GM12865 (cell line): ENCODE results near the gene DUSP19.

ENCODE experiments used
- DNase-seq: peaks from one replicate; pipeline ENCODE4 v3.0.0; 2010; ENCODE audit warnings: low read depth
- H3K4me3 ChIP-seq: 2 replicates; pipeline ENCODE4 v1.5.1; 2011; ENCODE audit warnings: mild to moderate bottlenecking, low read depth, low read length, control low read depth
- CTCF ChIP-seq: IDR thresholded peaks from 2 replicates; pipeline ENCODE4 v1.5.1; 2011; ENCODE audit warnings: low read length, control low read depth, low read depth, inconsistent platforms; ENCODE audit not compliant: insufficient read depth; ENCODE audit errors: missing control alignments

DUSP19 gene

DNA sequence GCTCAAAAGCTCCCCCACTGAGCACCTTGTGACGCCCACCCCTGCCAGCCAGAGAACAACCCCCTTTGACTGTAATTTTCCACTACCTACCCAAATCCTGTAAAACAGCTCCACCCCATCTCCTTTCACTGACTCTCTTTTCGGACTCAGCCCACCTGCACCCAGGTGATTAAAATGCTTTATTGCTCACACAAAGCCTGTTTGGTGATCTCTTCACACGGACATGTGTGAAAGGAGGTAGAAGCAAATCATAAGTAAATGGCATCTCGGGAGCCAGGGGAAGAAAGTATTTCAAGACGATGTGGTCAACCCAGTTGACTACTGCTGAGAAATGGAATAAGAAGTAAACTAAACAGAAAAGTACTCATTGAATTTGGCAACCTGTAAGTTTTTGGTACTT lies 29.1 kb upstream of the DUSP19 start:
- DNase-seq: no peak
- TF ChIP-seq CTCF: no peak
- no peak overlapping the region for H3K4me3 ChIP-seq

- DNase-seq: no peak
- H3K4me3 ChIP-seq: no peak overlapping the region
- TF ChIP-seq CTCF: no peak
Observed at GRCh38 chr2:183057333-183057985, 21.1 kb upstream of the DUSP19 start.

DNA sequence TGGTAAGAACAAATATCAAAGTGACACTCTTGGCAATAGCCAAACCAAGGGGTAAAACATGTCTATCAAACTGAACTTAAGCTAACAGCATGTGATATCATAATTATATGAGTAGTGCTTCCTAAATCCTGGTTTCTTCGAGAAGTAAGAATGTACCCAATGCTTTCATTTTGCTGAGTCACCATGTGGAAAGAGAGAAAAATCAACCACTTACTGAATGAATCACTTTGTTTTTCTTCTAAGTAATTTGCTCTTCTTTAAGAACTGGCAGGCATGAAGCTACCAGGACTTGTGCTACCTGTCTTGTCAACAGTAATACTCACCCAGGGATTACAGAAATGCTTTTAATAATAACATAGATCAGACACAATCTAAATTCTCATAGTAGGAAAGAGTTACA lies 19.0 kb upstream of the DUSP19 start:
- TF ChIP-seq CTCF: no peak
- no peak overlapping the region for H3K4me3 ChIP-seq
- DNase-seq: no peak

GRCh38 chr2:183060571-183061231 lies 17.8 kb upstream of the DUSP19 start:
- no peak for TF ChIP-seq CTCF
- no peak for DNase-seq
- H3K4me3 ChIP-seq: no peak overlapping the region

GRCh38 chr2:183063083-183063482 lies 15.5 kb upstream of the DUSP19 start:
- peak; percentile 22 for DNase-seq
- TF ChIP-seq CTCF: no peak

DNA sequence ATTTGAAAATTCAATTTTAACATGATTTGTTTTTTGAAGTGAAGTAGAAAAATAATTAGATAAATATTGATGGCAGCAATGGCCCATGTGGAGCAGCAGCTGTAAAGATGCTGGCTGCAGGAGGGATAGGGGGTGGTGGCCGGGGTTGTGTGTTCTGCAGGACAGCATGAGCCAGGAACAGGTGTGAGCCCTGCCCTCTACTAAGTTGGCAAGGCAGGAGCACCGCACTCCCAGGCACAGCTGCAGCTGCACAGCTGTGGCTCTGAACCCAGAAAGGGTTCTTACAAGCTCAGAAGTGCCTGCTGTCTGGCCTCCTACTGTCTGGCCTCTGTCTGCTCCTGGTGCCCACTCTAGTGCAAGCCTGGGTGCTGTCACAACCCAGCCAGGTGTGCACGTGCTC lies 10.0 kb upstream of the DUSP19 start:
- H3K4me3 ChIP-seq: no peak overlapping the region
- DNase-seq: no peak
- TF ChIP-seq CTCF: no peak

More at GRCh38 chr2:183063083-183063482, 15.5 kb upstream of the DUSP19 start:
- H3K4me3 ChIP-seq: no peak overlapping the region

GRCh38 chr2:183069174-183069573 lies 9.4 kb upstream of the DUSP19 start:
- no peak for TF ChIP-seq CTCF
- no peak overlapping the region for H3K4me3 ChIP-seq
- no peak for DNase-seq
